Naive thymus-derived CD8-positive, alpha-beta T cell (primary cell): ENCODE results near the gene SLC26A11. TPM values are rescaled to one million over a fixed set of nuclear protein-coding genes. Genes with fewer than 3 reads are reported as not detected.
"Not testable (repeated sequence)": the region's sequence is repeated elsewhere in the genome, so short reads cannot be mapped to it uniquely, and the experiment has no call there.

Source experiments
- ATAC-seq, 2 donors: fragments of 150-1000 bp; cut with Tn5 transposase in 1 of 2; sonication (Bioruptor Pico), chemical (Tn5 transposase) in 1 of 2; 1 replicate in 1 of 2; 2 replicates in 1 of 2; pipeline ENCODE4 v1.10.0; 2021; ENCODE audit warnings: mild to moderate bottlenecking in 2 of 2, moderate library complexity in 2 of 2
- POLR2A ChIA-PET: fragments of 350-600 bp; sonication (Branson Sonifier 250); formaldehyde crosslinking; loops from one replicate; lab custom pipeline; 2021; ENCODE audit warnings: antibody characterized with exemption; lab: Charles Lee
- DNase-seq, 10 donors: peaks; one replicate each; pipeline versions ENCODE4 v3.0.0 to v3.0.0-alpha.2; 2020 to 2022
- H3K27ac Mint-ChIP-seq, 10 donors: one replicate each; pipeline ENCODE4 v1.8.0; 2020 to 2022; ENCODE audit warnings: mild to moderate bottlenecking in 10 of 10, mixed read lengths in 10 of 10, moderate library complexity in 4 of 10, inconsistent platforms in 1 of 10
- H3K27me3 Mint-ChIP-seq, 5 donors: one replicate each; pipeline ENCODE4 v1.8.0; 2021 to 2022; ENCODE audit warnings: mixed read lengths in 5 of 5
- H3K36me3 Mint-ChIP-seq, 3 donors: one replicate each; pipeline ENCODE4 v1.8.0; 2020 to 2022; ENCODE audit warnings: mixed read lengths in 3 of 3, mild to moderate bottlenecking in 2 of 3, inconsistent platforms in 1 of 3
- H3K4me1 Mint-ChIP-seq, 4 donors: one replicate each; pipeline ENCODE4 v1.8.0; 2021 to 2022; ENCODE audit warnings: mixed read lengths in 4 of 4
- H3K4me3 Mint-ChIP-seq, 10 donors: one replicate each; pipeline ENCODE4 v1.8.0; 2020 to 2022; ENCODE audit warnings: mild to moderate bottlenecking in 10 of 10, mixed read lengths in 10 of 10, moderate library complexity in 6 of 10, inconsistent platforms in 1 of 10
- H3K9me3 Mint-ChIP-seq, 9 donors: one replicate each; pipeline ENCODE4 v1.8.0; 2020 to 2022; ENCODE audit warnings: mixed read lengths in 9 of 9, mild to moderate bottlenecking in 3 of 9, inconsistent platforms in 1 of 9, moderate library complexity in 1 of 9
- polyA plus RNA-seq, 3 donors: library from polyadenylated mRNA; unstranded; fragments of 300-500 nt; fragmentation: Illumina TruSeq; gene quantifications; one replicate each; pipeline ENCODE4 v1.2.3, GENCODE V29; 2021
- total RNA-seq, 8 experiments: library from RNA in 2 of 8; stranded (reverse) in 2 of 8; gene quantifications; one replicate each; pipeline ENCODE4 v1.2.3 and lab custom pipeline; 2021 to 2026

Gene SLC26A11
- total and polyA plus RNA-seq, 5 experiments from 2014 or later, result 4.8 to 96.2 (median 8.4) TPM

DNA sequence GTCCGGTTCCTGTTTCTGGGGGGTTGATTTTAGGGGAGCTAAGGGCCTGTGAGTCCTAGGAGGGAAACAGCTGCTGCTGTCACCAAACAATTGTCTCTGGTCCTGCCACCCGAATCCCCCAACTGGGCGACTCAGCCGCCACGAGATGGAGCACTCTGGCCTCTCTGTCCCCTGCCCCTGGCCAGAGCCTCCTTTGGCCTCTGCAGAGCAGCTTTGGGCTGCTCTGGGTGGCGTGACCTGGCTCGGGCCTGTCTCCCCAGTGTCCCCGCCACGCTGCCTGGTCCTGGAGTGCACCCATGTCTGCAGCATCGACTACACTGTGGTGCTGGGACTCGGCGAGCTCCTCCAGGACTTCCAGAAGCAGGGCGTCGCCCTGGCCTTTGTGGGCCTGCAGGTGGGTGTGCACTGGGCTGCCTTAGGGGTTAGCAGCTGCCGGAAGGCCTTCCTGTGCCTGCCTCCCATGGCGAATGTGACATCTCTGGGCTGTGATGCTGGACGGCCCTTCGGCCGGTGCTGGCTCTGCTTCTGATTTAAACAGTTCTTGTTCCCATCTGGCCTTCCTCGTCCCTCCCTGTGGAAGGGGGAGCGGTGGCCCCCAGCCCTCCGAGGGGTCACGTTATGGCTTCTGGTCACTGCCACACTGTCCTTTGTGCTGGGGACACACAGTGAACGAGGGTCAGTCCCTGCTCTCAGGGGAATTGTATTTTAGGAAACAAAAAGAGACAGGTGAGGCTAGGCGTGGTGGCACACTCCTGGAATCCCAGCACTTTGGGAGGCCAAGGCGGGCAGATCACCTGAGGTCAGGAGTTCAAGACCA lies 28.9 kb downstream of the SLC26A11 start:
- H3K27me3 Mint-ChIP-seq, result no peaks in the 10 kb centered on the region
- POLR2A ChIA-PET, result no interaction called here
- peaks cover 0 to 22% (median 5%) of the 10 kb centered on the region in 3 donors for H3K36me3 Mint-ChIP-seq
- no peak overlapping the region for H3K4me3 Mint-ChIP-seq
- H3K4me1 Mint-ChIP-seq, result peaks cover 0 to 13% (median 5%) of the 10 kb centered on the region in 4 donors
- DNase-seq (peak in 1 of 10 donors; percentile 50), ATAC-seq (no peak)
- no peak overlapping the region for H3K27ac Mint-ChIP-seq
- H3K9me3 Mint-ChIP-seq, result no peaks in the 10 kb centered on the region

DNA sequence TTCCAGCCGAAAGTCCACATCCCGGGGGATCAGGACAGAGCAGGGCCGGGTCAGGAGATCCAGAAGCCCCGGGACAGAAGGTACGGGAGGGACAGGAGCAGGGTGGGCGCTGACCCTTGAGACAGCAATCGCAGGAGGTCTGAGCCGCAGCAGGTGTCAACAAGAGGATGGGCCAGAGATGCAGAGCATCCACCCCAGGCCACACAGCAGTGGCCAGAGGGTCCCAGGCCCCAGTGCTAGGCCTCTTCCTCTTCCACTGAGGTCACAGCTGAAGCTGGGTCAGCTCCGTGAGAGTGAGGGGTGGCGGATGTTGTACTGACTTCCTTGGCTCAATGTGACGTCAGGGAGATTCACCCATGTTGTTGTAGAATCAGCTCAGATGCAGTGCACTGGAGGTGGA lies 31.7 kb downstream of the SLC26A11 start:
- Mint-ChIP-seq H3K27me3 (no peaks in the 10 kb centered on the region), H3K36me3 (peaks cover 0 to 6% (median 3%) of the 10 kb centered on the region in 3 donors), H3K27ac (peak overlapping the region in 6 of 10 donors; percentile 14 to 72 (median 44)), H3K4me1 (peaks cover 0 to 29% (median 12%) of the 10 kb centered on the region in 4 donors), H3K4me3 (no peak overlapping the region), H3K9me3 (no peaks in the 10 kb centered on the region)
- POLR2A ChIA-PET, result interaction anchor here (0.7 to 1.3 kb wide), 5 partner anchors 12 to 56 kb away, joined by 3 to 4 read pairs (median 3); no protein-coding TSS in a partner anchor
- ATAC-seq, result no peak
- DNase-seq, result peak in 1 of 10 donors; percentile 13

DNA sequence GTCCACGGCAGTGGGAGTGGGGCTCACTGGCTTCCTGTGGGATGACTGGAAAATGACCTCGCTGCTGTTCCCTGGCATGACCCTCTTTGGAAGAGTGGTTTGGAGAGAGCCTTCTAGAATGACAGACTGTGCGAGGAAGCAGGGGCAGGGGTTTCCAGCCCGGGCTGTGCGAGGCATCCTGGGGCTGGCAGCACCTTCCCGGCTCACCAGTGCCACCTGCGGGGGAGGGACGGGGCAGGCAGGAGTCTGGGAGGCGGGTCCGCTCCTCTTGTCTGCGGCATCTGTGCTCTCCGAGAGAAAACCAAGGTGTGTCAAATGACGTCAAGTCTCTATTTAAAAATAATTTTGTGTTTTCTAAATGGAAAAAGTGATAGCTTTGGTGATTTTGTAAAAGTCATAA lies 32.6 kb downstream of the SLC26A11 start:
- Mint-ChIP-seq H3K27me3 (no peaks in the 10 kb centered on the region), H3K27ac (peak overlapping the region in 6 of 10 donors; percentile 43 to 77 (median 61)), H3K36me3 (peaks cover 0 to 5% (median 3%) of the 10 kb centered on the region in 3 donors), H3K4me1 (peaks cover 0 to 29% (median 12%) of the 10 kb centered on the region in 4 donors), H3K4me3 (peak overlapping the region in 1 of 10 donors; percentile 14), H3K9me3 (no peaks in the 10 kb centered on the region)
- POLR2A ChIA-PET, result interaction anchor here (0.8 to 1.3 kb wide), 3 partner anchors 11 to 57 kb away, joined by 3 to 4 read pairs (median 3); no protein-coding TSS in a partner anchor
- peak; percentile 100 for ATAC-seq
- DNase-seq, result peak; percentile 76 to 92 (median 84)

DNA sequence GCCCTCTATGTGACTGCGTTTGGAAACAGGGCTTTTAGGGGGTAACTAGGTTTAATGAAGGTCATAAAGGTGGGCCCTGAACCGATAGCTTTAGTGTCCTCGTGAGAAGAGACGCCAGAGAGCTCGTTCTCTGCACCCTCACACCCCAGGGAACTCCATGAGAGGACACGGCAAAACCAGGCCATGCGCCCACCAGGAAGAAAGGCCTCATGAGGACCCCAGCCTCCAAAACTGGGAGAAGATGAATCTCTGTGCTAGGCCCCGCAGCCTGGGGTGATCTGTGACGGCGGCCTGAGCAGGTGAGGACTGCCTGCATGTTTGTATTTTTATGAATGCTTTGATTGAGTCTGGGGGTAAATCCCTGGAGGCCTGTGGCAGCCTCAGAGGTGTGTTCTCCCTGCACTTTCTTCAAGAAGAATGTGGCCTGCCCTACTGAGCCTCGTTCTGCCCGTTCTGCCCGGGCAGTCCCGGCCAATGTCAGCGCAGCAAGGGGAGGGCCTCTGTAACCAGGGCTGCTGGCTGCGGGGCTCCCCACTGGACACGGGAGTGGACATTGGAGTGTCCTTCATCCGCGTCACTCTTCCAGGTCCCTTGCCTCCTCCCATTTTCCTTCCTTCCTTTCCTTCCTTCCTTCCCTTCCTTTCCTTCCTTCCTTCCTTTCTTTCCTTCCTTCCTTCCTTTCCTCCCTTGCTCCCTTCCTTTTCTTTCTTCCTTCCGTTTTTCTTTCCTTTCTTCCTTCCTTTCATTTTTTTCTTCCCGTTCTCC lies 33.6 kb downstream of the SLC26A11 start:
- POLR2A ChIA-PET, result no interaction called here
- peaks cover 0 to 5% (median 3%) of the 10 kb centered on the region in 3 donors for H3K36me3 Mint-ChIP-seq
- H3K4me1 Mint-ChIP-seq, result peaks cover 0 to 37% (median 15%) of the 10 kb centered on the region in 4 donors
- no peaks in the 10 kb centered on the region for H3K9me3 Mint-ChIP-seq
- H3K4me3 Mint-ChIP-seq, result no peak overlapping the region
- peak in 1 of 10 donors; percentile 49 for DNase-seq
- peak overlapping the region in 7 of 10 donors; percentile 22 to 82 (median 51) for H3K27ac Mint-ChIP-seq
- H3K27me3 Mint-ChIP-seq, result no peaks in the 10 kb centered on the region
- ATAC-seq, result no peak

DNA sequence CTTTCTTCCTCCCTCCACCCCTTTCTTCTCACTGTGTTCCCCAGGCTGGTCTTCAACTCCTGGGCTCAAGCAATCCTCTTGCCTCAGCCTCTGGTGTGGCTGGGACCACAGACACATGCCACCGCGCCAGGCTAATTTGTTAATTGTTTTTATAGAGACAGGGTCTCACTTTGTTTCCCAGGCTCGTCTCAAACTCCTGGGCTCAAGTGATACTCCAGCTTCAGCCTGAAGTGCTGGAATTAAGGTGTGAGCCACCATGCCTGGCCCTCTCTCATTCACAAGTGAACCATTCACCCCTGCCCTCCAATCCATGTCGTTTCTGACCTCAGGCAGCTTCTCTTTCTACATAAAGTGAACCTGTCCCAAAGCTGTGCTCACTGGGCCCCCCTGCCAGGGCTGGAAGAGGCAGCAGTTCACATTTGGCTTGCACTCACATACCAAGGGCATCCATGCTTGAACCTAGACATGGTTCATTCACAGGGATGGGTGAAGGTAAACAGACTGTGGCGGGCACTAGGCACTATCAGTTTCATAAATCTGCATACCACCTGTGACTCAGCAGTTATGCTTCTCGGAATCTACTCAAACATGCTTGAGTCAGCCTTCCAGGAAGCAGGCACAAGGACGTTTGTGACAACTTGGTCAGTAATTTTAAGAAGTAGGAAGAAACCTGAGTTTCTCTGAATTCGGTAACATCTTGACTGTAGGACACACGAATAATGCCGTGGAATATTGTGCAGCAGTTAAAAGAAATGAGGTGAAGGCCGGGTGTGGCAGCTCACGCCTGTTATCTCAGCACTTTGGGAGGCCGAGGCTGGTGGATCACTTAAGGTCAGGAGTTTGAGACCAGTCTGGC lies 34.4 kb downstream of the SLC26A11 start:
- Mint-ChIP-seq H3K36me3 (peaks cover 0 to 5% (median 0%) of the 10 kb centered on the region in 3 donors), H3K27ac (peak overlapping the region in 9 of 10 donors; percentile 22 to 82 (median 51)), H3K27me3 (no peaks in the 10 kb centered on the region), H3K9me3 (no peaks in the 10 kb centered on the region), H3K4me1 (peaks cover under 1 to 44% (median 18%) of the 10 kb centered on the region in 4 donors), H3K4me3 (peak overlapping the region in 1 of 10 donors; percentile 47)
- POLR2A ChIA-PET, result no interaction called here
- ATAC-seq, result no peak
- DNase-seq, result peak in 1 of 10 donors; percentile 53

DNA sequence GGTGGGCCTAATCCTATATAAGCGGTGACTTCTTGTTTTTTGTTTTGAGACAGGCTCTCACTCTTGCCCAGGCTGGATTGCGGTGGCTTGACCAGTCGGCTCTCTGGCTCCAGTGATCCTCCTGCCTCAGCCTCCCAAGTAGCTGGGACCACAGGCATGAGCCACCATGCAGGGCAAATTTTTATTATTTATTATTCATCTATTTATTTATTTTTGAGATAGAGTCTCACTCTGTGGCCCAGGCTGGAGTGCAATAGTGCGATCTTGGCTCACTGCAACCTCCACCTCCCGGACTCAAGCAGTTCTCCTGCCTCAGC lies 35.8 kb downstream of the SLC26A11 start:
- Mint-ChIP-seq H3K4me1 (peaks cover 3 to 46% (median 22%) of the 10 kb centered on the region in 4 donors), H3K9me3 (no peaks in the 10 kb centered on the region), H3K4me3 (no peak overlapping the region), H3K27me3 (no peaks in the 10 kb centered on the region), H3K27ac (peak overlapping the region in 2 of 10 donors; percentile 36 to 40), H3K36me3 (peaks cover 0 to 3% (median 0%) of the 10 kb centered on the region in 3 donors)
- DNase-seq, result no peak
- POLR2A ChIA-PET, result no interaction called here
- no peak for ATAC-seq

DNA sequence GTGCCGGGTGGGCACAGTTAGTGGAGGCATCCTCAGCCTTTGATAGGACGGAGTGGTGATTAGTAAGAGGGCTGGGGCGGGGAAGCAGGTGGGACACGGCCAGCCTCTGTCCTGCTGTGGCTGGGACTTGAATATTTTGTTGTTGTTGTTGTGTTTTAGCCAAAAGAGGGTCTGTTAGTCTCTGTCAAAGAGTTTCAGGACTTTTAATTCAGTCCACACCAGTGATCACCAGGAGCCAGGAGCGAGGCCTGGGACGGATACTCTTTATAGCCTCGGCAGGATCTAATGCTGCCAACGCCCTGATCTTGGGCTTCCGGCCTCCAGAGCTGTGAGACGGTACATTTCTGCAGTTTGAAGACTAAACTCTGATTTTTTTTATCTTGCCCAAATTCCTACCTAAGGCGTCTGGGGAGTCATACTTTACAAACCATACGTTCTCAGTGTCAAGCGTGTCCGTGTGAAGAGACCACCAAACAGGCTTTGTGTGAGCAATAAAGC lies 37.5 kb downstream of the SLC26A11 start:
- H3K36me3 Mint-ChIP-seq, result no peaks in the 10 kb centered on the region
- POLR2A ChIA-PET, result interaction anchor here (0.6 to 1.8 kb wide), 2 partner anchors 30 to 61 kb away, joined by 4 to 6 read pairs; no protein-coding TSS in a partner anchor
- peak overlapping the region in 4 of 10 donors; percentile 5 to 92 (median 78) for H3K4me3 Mint-ChIP-seq
- peaks cover 0 to 2% (median 0%) of the 10 kb centered on the region in 5 donors for H3K27me3 Mint-ChIP-seq
- no peaks in the 10 kb centered on the region for H3K9me3 Mint-ChIP-seq
- peaks cover 3 to 54% (median 32%) of the 10 kb centered on the region in 4 donors for H3K4me1 Mint-ChIP-seq
- peak overlapping the region; percentile 28 to 97 (median 95) for H3K27ac Mint-ChIP-seq
- ATAC-seq (no peak), DNase-seq (peak in 1 of 10 donors; percentile 52)

DNA sequence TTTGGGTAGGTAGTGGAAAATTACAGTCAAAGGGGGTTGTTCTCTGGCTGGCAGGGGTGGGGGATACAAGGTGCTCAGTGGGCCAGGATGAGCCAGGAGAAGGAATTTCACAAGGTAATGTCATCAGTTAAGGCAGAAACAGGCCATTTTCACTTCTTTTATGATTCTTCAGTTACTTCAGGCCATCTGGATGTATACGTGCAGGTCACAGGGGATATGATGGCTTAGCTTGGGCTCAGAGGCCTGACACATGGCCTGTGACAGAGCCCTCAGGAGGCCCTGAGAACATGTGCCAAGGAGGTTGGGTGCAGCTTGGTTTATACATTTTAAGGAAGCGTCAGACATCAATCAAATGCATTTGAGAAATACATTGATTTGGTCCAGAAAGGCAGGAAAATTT lies 38.1 kb downstream of the SLC26A11 start:
- H3K36me3 Mint-ChIP-seq, H3K9me3 Mint-ChIP-seq, H3K27me3 Mint-ChIP-seq, ATAC-seq: not testable (repeated sequence)
- peak in 1 of 10 donors; percentile 42 for DNase-seq
- Mint-ChIP-seq H3K4me1 (peaks cover 3 to 49% (median 34%) of the 10 kb centered on the region in 4 donors), H3K27ac (peak overlapping the region; percentile 2 to 97 (median 96)), H3K4me3 (peak overlapping the region in 8 of 10 donors; percentile 28 to 93 (median 83))
- POLR2A ChIA-PET, result interaction anchor here (0.6 to 1.8 kb wide), 2 partner anchors 29 to 62 kb away, joined by 4 to 6 read pairs; no protein-coding TSS in a partner anchor

DNA sequence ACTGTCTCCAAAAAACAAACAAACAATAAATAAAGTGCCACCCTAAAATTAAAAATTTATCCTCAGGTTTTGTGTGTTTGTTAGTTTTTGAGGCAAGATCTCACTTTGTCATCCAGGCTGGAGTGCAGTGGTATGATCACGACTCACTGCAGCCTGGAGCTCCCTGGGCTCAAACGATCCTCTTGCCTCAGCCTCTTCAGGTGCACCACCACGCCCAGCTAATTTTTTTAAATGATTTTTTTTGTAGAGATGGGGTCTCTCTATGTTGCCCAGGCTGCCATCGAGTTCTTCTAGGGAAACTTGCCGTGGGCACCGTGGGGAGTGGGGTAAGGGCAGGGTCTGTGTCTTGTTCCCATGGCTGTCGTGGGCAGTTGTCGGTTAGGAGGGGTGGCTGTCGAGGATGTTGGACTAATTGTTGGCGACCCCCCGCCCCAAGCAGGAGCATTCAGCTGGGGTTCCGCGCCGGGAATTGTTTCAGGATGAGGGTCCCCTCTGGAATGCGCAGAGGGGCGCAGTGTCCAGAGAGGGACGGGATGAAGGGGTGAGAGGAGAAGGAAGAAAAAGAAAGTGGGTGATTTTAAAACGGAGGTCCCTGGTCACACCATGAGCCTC lies 39.3 kb downstream of the SLC26A11 start:
- ATAC-seq (no peak), DNase-seq (peak in 1 of 10 donors; percentile 48)
- Mint-ChIP-seq H3K4me3 (peak overlapping the region; percentile 83 to 98 (median 90)), H3K4me1 (peaks cover 8 to 47% (median 34%) of the 10 kb centered on the region in 4 donors), H3K9me3 (no peaks in the 10 kb centered on the region), H3K27me3 (peaks cover 0 to 2% (median 0%) of the 10 kb centered on the region in 5 donors), H3K36me3 (peaks cover 0 to 2% (median 0%) of the 10 kb centered on the region in 3 donors), H3K27ac (peak overlapping the region; percentile 91 to 97 (median 96))
- POLR2A ChIA-PET, result interaction anchor here (1.0 to 1.8 kb wide), 2 partner anchors 63 to 158 kb away, joined by 4 to 6 read pairs; partner anchors contain the start of gene GAA

DNA sequence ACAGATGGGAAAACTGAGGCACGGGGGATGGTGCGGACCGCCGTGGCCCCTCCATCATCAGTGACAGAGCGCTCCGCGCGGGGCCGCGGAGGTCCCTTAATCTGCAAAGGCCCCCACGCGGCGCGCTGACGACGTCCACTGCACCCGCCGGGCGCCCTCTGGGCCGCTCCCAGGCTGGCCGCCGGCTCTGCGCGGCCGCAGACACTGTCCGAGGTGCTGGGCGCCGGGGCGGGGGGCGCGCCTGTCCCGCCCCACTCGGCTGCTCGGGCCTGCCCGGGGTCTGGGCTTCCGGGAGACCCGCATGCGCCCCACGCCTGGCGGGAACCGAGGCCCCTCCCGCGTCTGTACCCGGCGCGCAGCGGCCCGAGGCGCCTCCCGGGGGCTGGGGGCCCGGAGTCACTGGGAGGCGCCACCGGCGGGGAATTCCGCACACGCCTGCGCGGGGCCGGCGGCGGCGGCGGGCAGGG lies 39.9 kb downstream of the SLC26A11 start:
- POLR2A ChIA-PET, result interaction anchor here (0.6 to 5.2 kb wide), 4 partner anchors 12 to 159 kb away, joined by 3 to 50 read pairs (median 4); partner anchors contain the start of gene GAA
- DNase-seq (peak; percentile 66 to 87 (median 76)), ATAC-seq (peak; percentile 55 to 69)
- peak overlapping the region; percentile 91 to 97 (median 96) for H3K27ac Mint-ChIP-seq
- H3K4me1 Mint-ChIP-seq, result peaks cover 10 to 47% (median 37%) of the 10 kb centered on the region in 4 donors
- peaks cover 0 to 2% (median 0%) of the 10 kb centered on the region in 3 donors for H3K36me3 Mint-ChIP-seq
- peaks cover 0 to 2% (median 0%) of the 10 kb centered on the region in 5 donors for H3K27me3 Mint-ChIP-seq
- no peaks in the 10 kb centered on the region for H3K9me3 Mint-ChIP-seq
- H3K4me3 Mint-ChIP-seq, result peak overlapping the region; percentile 83 to 98 (median 90)
